22Rv1 (cell line): Measurements from ENCODE around the gene DUOXA2.

Experiments used
- CTCF ChIP-seq: fragments of 450-650 bp; IDR thresholded peaks from 2 replicates; pipeline ENCODE4 v1.5.1; 2017; ENCODE audit warnings: mild to moderate bottlenecking
- ZFX ChIP-seq: fragments of 450-650 bp; IDR thresholded peaks from 2 replicates; pipeline ENCODE4 v1.6.1; 2017; ENCODE audit warnings: antibody characterized with exemption, borderline replicate concordance

- TF ChIP-seq CTCF (no peak), ZFX (no peak)
These were observed 19.9 kb downstream of the DUOXA2 start for GRCh38 chr15:45134046-45134445.
